Adrenal gland (tissue), 5 donors: ENCODE data around the gene WDR49.

ENCODE experiments used
- POLR2A ChIP-seq, 2 donors: fragments of 450-650 bp; IDR thresholded peaks; one replicate each; pipeline ENCODE4 v1.6.1; 2017; ENCODE audit warnings: antibody characterized with exemption in 2 of 2, mild to moderate bottlenecking in 2 of 2, moderate library complexity in 1 of 2
- TF ChIP-seq, protein P1 (sequence below), 6 experiments: fragments of 450-650 bp in 4 of 6; fragments of 200-600 bp in 2 of 6; sonication (generic) in 1 of 6; IDR thresholded peaks; 1 replicate in 5 of 6; 2 replicates in 1 of 6; pipeline versions ENCODE4 v1.5.1 to v1.8.0; 2016 to 2021; ENCODE audit warnings: antibody characterized with exemption in 6 of 6, mild to moderate bottlenecking in 2 of 6, moderate library complexity in 1 of 6
- donor health status: DM: no; HTN: no; CAD: no.

DNA sequence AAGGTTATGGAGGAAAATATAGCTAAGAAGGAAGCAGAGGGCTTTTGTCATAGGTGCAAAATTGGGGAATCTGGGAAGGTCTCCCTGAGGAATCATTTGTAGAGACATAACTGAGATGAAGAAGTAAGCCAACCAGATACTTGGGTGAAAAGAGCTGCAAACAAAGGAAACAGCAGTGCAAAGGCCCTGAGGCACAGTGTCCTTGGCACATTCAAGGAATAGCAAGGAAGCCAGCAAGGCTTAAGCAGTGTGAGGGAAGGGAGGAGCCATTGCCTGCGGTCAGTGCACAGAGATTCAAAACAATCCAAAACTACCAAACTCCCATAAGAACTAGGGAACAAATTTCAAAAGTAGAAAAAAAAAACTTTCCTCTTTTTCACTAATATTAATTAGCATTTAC is 88.3 kb downstream of the WDR49 start:
- TF ChIP-seq, protein P1, sequence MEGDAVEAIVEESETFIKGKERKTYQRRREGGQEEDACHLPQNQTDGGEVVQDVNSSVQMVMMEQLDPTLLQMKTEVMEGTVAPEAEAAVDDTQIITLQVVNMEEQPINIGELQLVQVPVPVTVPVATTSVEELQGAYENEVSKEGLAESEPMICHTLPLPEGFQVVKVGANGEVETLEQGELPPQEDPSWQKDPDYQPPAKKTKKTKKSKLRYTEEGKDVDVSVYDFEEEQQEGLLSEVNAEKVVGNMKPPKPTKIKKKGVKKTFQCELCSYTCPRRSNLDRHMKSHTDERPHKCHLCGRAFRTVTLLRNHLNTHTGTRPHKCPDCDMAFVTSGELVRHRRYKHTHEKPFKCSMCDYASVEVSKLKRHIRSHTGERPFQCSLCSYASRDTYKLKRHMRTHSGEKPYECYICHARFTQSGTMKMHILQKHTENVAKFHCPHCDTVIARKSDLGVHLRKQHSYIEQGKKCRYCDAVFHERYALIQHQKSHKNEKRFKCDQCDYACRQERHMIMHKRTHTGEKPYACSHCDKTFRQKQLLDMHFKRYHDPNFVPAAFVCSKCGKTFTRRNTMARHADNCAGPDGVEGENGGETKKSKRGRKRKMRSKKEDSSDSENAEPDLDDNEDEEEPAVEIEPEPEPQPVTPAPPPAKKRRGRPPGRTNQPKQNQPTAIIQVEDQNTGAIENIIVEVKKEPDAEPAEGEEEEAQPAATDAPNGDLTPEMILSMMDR (IDR thresholded peaks at IDR 0.05): no peak
- no peak for TF ChIP-seq POLR2A (IDR thresholded peaks at IDR 0.05)
